Embryonic facial prominence (tissue), 1 donor: ENCODE data around the gene TM7SF3.

Experiments used
- DNase-seq: peaks from one replicate; pipeline ENCODE4 v3.0.0-alpha.2; 2016; ENCODE audit errors: extremely low spot score

Gene TM7SF3

GRCh38 chr12:27015730-27016076, 1.5 kb upstream of the TM7SF3 start:
- no peak for DNase-seq

- DNase-seq: no peak
Measured at GRCh38 chr12:27014859-27015729, 910 bp upstream of the TM7SF3 start.

GRCh38 chr12:27013611-27014084, 536 bp downstream of the TM7SF3 start:
- DNase-seq: no peak

- no peak for DNase-seq
Measured at GRCh38 chr12:27012982-27013255, 1.3 kb downstream of the TM7SF3 start.

GRCh38 chr12:27012239-27012981, 1.8 kb downstream of the TM7SF3 start:
- no peak for DNase-seq

GRCh38 chr12:27009881-27010301, 4.3 kb downstream of the TM7SF3 start:
- DNase-seq: no peak

GRCh38 chr12:27008081-27008480, 6.1 kb downstream of the TM7SF3 start:
- no peak for DNase-seq

- DNase-seq: no peak
Measured at GRCh38 chr12:27006797-27007467, 7.3 kb downstream of the TM7SF3 start.

- no peak for DNase-seq
Measured at GRCh38 chr12:27005495-27005894, 8.7 kb downstream of the TM7SF3 start.

GRCh38 chr12:27003421-27004381, 10.5 kb downstream of the TM7SF3 start:
- DNase-seq: no peak

- no peak for DNase-seq
Measured at GRCh38 chr12:27002141-27002540, 12.0 kb downstream of the TM7SF3 start.

- no peak for DNase-seq
Measured at GRCh38 chr12:27001663-27002062, 12.5 kb downstream of the TM7SF3 start.

- DNase-seq: no peak
Measured at GRCh38 chr12:27000961-27001360, 13.2 kb downstream of the TM7SF3 start.

- no peak for DNase-seq
Measured at GRCh38 chr12:26997003-26997402, 17.2 kb downstream of the TM7SF3 start.

GRCh38 chr12:26995706-26996105, 18.5 kb downstream of the TM7SF3 start:
- DNase-seq: no peak

- DNase-seq: no peak
Measured at GRCh38 chr12:26994109-26994508, 20.1 kb downstream of the TM7SF3 start.

GRCh38 chr12:26991826-26992225, 22.4 kb downstream of the TM7SF3 start:
- DNase-seq: no peak

- no peak for DNase-seq
Measured at GRCh38 chr12:26989873-26990272, 24.3 kb downstream of the TM7SF3 start.

GRCh38 chr12:26988703-26989102, 25.5 kb downstream of the TM7SF3 start:
- DNase-seq: no peak

- DNase-seq: no peak
Measured at GRCh38 chr12:26987634-26988424, 26.4 kb downstream of the TM7SF3 start.

- DNase-seq: no peak
Measured at GRCh38 chr12:26982866-26983265, 31.3 kb downstream of the TM7SF3 start.
